Hepatocyte (in vitro differentiated cells): ENCODE results near the gene RPS23.

Experiments used
- EZH2 ChIP-seq: fragments of 200-600 bp; sonication (generic); IDR thresholded peaks from 2 replicates; pipeline ENCODE4 v1.6.1; 2016; ENCODE audit warnings: antibody characterized with exemption, mild to moderate bottlenecking, borderline replicate concordance
- EZH2phosphoT487 ChIP-seq: fragments of 200-600 bp; sonication (generic); IDR thresholded peaks from one replicate; pipeline ENCODE4 v1.6.1; 2018; ENCODE audit warnings: antibody characterized with exemption, mild to moderate bottlenecking, low read depth, moderate library complexity; ENCODE audit not compliant: unreplicated experiment, severe bottlenecking
- TF ChIP-seq, protein P1 (sequence below): fragments of 200-600 bp; sonication (generic); IDR thresholded peaks from 2 replicates; pipeline ENCODE4 v1.5.1; 2016; ENCODE audit warnings: antibody characterized with exemption, mild to moderate bottlenecking; ENCODE audit not compliant: poor library complexity

DNA sequence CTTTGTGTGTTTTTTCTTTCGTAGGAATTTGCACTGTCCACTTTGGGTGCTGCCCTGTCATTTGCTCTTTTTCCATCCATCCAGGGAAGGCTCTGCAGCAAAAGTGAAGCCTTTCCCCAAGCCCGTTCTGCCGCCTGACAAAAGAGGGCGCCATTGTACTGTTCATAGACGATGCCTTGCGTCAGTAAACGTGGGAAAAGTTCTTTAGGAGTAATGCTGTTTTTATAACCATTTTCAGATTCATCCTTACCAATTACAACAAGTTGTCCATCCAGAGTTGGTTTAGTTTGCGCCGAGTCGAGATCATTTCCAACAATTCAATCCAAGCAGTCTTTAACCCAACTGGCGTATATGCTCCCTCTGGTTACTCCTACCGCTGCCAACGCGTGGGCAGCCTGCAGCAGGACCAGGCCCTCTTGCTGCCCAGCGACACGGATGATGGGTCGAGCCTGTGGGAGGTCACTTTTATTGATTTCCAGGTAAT lies 34.3 kb upstream of the RPS23 start:
- TF ChIP-seq, protein P1, sequence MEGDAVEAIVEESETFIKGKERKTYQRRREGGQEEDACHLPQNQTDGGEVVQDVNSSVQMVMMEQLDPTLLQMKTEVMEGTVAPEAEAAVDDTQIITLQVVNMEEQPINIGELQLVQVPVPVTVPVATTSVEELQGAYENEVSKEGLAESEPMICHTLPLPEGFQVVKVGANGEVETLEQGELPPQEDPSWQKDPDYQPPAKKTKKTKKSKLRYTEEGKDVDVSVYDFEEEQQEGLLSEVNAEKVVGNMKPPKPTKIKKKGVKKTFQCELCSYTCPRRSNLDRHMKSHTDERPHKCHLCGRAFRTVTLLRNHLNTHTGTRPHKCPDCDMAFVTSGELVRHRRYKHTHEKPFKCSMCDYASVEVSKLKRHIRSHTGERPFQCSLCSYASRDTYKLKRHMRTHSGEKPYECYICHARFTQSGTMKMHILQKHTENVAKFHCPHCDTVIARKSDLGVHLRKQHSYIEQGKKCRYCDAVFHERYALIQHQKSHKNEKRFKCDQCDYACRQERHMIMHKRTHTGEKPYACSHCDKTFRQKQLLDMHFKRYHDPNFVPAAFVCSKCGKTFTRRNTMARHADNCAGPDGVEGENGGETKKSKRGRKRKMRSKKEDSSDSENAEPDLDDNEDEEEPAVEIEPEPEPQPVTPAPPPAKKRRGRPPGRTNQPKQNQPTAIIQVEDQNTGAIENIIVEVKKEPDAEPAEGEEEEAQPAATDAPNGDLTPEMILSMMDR: peak; percentile 94
- TF ChIP-seq EZH2: no peak
- no peak for TF ChIP-seq EZH2phosphoT487
